RPMI8226 (cell line): Measurements from ENCODE around the gene PDYN.

Experiments used
- DNase-seq: peaks from one replicate; pipeline ENCODE4 v3.0.0-alpha.2; 2015

Gene PDYN

GRCh38 chr20:1992359-1993110, 1.3 kb downstream of the PDYN start:
- DNase-seq, result no peak

GRCh38 chr20:1987826-1988225, 6.0 kb downstream of the PDYN start:
- DNase-seq, result no peak

- DNase-seq, result no peak
Observed at GRCh38 chr20:1983301-1983700, 10.6 kb downstream of the PDYN start.

DNA sequence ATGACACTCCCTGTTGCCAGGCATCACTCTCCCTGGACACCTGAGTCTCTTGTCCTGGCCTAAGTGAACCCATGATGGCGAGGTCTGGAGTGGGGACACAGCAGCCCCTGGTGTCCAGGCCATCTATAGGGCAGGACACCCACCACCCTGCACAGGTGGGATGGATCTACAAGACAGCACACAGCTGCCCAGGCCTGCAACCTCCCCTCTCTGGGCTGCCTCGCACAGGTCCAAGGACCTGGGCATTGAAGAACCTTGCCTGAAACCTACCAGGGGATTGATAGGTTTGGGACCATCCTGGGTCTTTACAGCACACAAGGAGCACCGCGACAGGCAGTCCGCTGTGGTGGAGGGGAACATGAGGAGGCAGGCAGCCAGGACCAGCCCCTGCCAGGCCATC, 11.2 kb downstream of the PDYN start:
- no peak for DNase-seq

DNA sequence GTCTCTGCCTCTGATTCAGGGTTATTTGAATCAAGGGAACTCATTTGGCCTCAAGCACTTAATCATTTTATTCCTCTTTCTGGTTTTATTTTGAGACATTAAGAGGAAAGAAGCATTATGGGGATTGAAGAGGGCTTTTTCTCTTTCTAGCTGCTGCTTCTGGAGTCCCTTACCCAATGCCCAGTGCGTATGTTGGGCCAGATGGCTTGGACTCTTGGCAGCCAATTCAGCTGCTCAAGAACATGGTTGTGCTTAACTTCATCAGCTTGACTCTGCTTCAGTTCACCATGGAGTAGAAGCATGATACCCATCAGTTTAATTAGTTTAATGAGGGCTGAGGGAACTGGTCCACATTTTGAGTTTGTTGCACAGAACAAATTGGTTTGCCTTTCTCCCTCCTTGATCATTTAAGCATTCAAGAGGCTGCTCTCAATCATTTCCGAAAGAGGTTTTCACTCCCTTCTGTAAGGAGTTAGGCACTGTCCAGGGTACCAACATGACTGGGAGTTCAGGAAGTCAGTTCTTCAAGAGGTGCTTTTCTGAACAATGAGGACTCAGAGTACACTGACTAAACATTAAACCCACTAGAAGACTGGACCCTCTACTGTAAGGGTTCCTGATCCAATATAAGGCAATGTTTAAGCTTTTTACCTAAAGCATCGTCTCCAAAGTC, 14.6 kb downstream of the PDYN start:
- DNase-seq, result no peak

DNA sequence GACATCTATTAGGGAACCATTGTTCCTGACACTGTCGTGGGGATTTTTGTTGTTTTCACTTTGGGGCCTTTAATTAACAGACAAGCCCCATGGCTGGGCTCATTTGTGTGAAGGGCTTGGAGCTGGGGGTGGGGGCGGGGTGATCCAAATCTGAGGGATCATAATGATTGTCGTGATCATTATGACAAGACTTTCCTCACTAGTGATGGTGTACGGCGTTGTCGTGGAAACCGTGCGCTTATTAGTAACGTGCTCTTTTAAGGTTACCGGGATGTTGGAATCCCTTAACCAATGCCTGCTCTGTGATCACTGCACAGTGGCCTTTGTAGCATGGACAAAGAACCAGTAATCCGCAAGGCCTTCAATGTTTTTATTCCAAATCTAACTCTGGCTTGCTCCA, 18.6 kb downstream of the PDYN start:
- DNase-seq, result no peak

- no peak for DNase-seq
Observed at GRCh38 chr20:1973601-1974440, 20.0 kb downstream of the PDYN start.

DNA sequence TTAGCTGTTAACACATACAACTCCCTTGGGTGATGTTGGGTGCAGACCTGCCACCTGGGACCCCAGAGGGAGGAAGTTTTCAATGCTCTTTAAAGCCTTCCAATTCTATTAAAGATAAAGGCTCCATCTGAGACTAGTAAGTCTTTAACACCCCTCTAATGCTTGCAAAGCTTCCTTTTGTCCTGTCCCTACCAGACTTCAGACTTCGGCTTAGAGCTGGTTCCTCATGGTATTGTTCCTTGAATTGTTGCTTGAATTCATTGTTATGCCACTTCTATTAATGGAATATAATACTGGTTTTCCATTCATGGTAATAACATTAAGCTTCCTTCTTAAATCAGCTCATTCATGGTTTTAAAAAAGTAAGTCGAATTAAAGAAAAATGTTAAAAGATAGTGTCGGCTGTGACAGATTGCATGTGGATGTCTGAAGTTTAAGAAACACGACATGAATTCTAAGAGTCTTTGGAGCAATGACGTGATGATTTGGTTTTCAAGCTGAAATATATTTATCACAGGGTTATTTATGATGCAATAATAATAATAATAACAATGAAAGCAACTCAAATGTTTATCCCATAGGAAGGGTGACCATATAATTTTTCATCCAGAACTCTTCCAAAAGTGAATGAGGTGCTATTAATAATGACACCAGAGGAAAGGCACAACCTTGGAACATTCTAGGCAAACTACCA, 21.8 kb downstream of the PDYN start:
- no peak for DNase-seq

DNA sequence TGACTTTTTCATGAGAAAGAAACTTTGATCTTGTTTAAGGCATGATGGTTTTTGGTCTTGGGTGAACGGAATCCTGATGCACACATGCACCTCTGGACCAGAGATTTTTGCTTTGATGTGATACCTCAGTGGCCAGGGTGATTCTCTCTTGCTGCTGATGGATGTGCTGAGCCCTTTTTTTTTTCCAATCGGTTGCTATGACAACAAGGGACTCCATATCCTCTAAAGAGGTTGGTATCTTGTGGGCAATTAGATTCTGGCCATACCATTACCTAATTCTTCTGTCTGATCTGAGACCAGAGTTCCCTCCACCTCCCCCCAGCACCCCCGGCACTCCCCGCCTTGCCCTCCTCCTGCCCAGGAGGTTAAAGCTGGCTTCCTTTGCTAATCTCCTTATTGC, 24.9 kb downstream of the PDYN start:
- DNase-seq, result no peak

- peak; percentile 80 for DNase-seq
Observed at GRCh38 chr20:1965520-1966351, 28.1 kb downstream of the PDYN start.

DNA sequence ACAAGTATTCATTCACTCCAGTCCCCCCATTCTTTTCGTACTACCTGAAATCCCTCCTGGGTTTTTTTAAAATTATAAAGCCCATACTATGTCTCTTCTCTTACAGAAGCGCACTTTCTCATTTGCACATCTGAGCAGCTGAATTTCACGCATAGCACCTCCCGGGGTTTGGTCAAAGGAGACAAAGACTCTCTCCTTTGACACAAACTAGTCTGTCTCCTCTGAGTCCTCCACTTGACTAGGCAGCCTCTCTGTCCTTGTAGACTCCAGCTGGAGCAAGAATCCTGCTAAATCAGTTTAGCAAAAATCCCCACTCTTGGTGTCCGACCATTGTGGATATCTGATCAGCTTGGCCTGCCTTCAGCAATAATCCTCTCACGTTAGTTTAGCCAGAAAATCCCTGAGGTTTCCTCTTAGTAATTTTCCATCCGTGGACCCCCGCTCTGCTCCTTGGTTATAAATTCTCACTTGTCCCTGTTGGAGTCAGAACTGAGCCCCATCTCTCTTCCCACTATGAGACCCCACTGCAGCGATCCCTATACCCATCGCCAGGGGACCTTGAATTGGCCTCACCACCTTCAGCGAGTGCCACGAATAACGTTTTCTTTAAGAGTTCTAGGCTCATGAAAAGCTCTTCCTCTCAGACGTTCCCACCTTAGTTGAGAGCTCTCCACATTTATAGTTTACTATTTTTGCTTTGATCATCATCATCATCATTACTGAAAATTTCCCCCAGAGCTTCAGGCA, 29.0 kb downstream of the PDYN start:
- DNase-seq, result peak; percentile 41

DNA sequence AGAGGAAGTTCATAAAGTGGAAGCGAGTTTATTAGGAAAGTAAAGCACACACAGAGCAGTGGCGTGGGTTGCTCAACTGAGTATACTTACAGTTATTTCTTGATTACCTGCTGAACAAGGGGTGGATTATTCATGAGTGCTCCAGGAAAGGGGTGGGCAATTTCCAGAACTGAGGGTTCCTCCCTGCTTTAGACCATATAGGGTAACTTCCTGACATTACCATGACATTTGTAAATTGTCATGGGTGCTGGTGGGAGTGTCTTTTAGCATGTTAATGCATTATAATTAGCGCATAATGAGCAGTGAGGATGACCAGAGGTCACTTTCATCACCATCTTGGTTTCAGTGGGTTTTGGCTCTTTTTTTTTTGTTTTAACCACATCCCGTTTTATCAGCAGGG, 29.8 kb downstream of the PDYN start:
- DNase-seq, result no peak

DNA sequence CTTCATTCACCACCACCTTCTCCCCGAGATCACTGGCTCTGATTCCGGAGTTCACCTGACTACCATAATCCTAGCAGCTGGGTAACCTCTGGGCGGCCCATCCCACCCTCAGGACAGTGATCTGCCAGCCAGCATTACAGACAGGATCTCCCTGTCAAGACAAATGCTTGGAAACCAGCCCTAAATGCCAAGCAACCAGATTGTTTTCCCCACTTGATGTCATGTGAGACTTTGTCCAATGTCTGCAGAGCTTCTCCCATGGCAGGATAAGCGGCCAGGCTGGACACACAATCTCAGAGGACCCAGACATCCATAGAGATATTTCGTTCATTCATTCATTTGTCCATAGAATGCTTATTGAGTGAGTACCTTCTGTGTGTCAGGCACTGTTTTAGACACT, 32.5 kb downstream of the PDYN start:
- DNase-seq, result no peak

DNA sequence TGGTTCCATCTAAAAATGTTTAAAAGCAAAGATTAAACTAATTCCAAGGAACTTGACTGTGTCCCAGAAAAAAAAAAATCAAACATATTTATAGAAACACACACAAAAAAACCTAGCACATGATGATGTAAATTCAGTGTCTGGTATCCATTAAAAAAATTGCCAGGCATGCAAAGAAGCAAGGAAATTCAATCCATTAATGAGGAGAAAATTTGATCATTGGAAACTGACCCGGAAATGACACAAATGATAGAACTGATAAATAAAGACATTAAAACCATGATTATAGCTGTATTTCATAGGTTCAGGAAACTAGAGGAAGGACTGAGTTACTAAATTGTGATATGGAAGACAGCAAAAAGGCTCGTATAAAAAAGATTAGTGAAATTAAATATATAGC, 34.7 kb downstream of the PDYN start:
- no peak for DNase-seq

DNA sequence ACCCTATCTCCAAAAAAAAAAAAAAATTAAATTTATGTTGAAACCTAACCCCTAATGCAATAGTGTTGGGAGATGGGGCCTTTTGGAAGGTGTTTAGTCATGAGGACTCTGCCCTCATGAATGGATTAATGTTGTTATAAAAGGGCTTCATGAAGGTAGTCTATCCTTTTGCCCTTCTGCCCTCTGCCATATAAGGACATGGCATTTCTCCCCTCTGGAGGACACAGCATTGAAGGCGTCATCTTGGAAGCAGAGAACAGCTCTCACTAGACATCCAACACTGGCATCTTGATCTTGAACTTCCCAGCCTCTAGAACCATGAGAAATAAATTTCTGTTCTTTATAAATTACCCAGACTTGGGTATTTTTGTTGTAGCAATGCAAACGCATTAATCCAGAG, 35.4 kb downstream of the PDYN start:
- no peak for DNase-seq

- no peak for DNase-seq
Observed at GRCh38 chr20:1955217-1955616, 38.6 kb downstream of the PDYN start.

- DNase-seq, result no peak
Observed at GRCh38 chr20:1953621-1954020, 40.2 kb downstream of the PDYN start.

GRCh38 chr20:1952737-1953530, 40.9 kb downstream of the PDYN start:
- peak; percentile 74 for DNase-seq

GRCh38 chr20:1951436-1952115, 42.3 kb downstream of the PDYN start:
- no peak for DNase-seq

DNA sequence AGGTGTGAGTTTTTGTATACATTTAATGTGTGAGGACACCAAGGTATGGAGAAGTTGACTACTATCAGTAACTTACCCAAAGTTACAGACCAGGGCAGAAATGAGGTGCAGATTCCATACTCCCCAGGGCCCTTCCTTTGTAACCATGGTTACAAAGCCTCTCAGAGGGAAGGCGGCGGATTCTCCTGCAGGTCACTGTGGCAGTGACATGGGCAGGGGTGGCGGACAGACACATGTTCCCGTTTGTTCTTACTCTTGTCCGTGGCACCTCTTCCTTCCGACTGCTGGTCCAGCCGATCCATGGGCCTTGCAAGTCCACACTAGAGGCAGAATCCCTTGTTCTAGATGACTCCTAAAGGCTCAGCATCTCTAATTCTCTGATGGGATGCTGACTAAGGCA, 43.0 kb downstream of the PDYN start:
- DNase-seq, result no peak
